GM21717 (cell line): ENCODE data around the gene SLC25A17.
"Not testable (repeated sequence)": the region's sequence is repeated elsewhere in the genome, so short reads cannot be mapped to it uniquely, and the experiment has no call there.

Source experiments
- ATAC-seq: cut with Tn5 transposase; IDR thresholded peaks from one replicate; pipeline ENCODE4 v1.9.1; 2021; ENCODE audit warnings: mild to moderate bottlenecking, moderate library complexity; ENCODE audit not compliant: unreplicated experiment

The SLC25A17 gene

DNA sequence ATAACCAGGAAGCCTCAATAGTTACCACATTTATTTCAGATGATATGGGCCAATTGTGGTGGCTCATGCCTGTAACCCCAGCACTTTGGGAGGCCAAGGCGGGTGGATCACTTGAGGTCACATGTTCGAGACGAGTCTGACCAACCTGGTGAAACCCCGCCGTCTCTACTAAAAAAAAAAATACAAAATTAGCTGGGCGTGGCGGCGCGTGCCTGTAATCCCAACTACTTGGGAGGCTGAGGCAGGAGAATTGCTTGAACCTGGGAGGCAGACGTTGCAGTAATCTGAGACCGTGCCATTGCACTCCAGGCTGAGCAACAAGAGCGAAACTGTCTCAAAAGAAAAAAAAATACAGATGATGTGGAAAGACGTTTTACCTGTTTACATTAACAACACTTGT, 60.3 kb downstream of the SLC25A17 start:
- ATAC-seq, result not testable (repeated sequence)

DNA sequence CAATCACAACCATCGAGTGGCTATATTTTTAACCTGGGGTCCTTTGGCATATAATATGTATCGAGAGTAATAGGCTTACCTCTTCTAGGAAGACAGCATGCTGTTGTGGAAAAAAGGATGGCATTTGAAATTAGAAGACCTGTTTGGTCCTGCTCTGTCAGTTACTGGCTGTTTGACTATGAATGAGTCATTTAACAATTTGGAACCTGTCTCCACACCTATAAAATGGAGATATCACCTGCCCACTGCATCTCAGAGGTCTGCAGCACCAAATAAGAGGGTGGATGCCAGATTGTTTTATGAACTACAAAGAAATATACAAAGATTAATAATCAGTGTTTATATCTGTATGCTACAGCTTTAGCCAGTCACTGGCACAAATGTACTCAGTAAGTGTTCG, 60.8 kb downstream of the SLC25A17 start:
- no peak for ATAC-seq

DNA sequence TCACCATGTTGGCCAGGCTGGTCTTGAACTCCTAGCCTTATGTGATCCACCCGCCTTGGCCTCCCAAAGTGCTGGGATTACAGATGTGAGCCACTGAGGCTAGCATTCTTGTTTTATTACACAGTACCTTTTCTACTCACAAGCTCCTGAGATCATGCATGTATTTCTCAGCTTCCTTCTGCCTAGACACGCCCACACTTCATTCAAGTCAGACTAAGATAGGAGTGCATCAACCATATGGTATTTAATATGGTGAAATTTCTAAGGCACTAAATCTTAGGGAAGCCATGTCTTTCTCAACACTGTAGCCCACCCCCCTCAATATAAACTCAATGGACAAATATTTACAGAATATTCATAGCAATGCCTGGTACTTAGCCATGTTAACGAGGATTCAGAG, 62.1 kb downstream of the SLC25A17 start:
- no peak for ATAC-seq

DNA sequence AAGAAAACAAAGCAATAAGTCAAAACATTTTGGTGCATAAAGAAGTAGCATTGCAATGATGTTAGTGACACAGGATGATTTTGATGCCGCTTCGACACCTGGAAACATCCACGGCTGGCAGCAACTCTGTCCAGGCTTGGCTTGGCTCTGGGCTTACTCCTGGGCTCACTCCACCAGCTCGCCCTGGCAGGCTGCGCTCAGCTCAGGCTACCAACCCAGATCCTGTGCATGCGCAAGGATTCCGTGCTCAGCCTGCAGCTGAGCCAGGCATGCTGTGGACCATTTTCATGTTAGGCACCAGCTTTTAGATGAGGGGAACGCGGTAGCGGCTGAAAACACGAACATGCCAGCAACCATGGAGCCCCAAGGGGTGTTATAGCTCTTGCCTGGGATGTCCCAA, 66.0 kb downstream of the SLC25A17 start:
- no peak for ATAC-seq

DNA sequence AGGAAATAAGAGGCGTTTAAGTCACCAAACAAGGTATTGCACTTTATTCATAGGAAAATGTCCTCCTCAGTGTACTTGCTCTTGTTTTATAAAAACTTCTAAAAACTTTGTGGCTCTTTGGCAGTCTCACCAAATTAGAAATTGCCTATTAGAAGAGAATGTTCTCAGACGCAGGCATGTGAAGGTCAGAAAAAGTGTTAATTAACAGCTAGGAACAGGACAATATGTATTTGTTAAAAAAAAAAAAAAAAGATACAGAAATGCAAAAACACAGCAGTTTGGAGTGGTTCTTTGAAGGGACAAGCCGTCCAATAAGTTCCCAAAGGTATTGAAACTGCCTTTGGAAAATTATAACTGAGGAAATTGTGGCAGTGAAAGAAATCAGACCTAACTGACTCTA, 67.9 kb downstream of the SLC25A17 start:
- no peak for ATAC-seq

DNA sequence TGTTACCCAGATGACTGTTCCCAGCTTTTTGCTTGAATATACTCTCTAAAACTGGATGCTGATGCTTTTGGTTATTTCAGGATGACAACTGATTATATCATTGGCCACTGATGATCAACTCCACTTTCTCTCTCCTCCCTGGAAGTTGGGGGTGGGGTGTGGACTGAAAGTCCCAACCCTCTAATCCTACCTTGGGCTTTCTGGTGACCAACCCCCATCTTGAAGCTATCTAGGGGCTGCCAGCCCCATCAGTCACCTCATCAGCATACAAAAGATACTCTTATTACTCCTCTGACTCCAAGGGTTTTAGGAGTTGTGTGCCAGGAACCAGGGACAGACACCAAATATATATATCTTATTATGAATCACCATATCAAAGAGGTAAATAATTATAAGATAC, 69.3 kb downstream of the SLC25A17 start:
- ATAC-seq, result no peak

DNA sequence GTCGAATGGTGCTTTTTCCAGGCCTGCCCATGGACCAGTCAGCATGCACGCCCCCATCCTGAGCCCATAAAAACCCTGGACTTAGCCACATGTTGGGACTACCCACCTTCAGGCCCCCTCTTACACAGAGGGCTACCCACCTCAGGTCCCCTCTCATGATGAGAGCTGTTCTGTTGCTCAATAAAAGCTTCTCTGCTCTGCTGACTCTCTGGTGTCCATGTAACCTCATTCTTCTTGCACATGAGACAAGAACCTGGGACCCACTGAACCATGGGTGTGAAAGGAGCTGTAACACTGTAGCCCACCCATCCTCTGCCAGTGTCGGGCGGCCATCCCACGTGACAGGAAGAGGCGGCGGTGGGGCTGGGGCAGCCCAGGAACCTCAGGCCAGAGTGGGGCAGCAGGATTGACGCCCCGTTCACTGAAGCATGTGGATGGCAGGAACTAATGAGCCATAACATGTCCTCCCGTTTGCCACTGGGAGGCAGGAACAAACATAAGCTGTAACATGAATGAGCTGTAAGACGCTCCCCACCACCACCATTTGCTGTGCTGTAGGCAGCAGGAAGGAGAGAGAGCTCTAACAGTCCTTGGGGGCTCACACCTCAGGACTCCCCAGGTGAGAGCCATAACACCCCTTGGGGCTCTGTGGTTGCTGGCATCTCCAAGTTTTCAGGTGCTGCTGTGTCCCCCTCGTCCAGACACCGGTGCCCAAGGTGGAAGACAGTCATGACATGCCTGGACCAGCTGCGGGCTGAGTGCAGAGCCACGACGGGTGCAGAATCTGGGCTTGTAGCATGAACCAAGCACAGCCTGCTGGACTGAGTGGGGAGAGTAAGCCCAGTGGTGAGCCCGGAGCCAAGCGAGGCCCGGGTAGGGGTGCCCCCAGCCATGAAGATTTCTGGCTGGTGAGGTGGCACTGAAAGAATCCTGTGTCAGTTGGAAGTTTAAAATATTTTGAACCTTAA, 70.5 kb downstream of the SLC25A17 start:
- ATAC-seq, result no peak

DNA sequence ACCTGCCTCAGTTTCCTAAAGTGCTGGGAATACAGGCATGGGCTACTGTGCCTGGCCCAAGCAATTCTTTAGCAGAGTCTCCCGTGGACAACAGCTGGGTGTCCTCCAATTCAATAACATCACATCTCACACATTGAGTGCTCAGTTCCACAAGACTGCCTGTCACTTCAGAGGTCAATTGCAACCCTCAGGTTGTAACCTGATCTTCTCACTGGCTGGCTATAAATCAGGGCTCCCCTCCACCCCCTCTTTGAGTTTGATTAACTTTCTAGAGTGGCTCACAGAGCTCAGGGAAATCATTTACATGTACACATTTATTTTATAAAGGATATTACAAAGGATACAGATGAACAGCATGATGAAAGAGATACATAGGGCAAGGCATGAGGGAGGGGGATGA, 71.8 kb downstream of the SLC25A17 start:
- no peak for ATAC-seq

DNA sequence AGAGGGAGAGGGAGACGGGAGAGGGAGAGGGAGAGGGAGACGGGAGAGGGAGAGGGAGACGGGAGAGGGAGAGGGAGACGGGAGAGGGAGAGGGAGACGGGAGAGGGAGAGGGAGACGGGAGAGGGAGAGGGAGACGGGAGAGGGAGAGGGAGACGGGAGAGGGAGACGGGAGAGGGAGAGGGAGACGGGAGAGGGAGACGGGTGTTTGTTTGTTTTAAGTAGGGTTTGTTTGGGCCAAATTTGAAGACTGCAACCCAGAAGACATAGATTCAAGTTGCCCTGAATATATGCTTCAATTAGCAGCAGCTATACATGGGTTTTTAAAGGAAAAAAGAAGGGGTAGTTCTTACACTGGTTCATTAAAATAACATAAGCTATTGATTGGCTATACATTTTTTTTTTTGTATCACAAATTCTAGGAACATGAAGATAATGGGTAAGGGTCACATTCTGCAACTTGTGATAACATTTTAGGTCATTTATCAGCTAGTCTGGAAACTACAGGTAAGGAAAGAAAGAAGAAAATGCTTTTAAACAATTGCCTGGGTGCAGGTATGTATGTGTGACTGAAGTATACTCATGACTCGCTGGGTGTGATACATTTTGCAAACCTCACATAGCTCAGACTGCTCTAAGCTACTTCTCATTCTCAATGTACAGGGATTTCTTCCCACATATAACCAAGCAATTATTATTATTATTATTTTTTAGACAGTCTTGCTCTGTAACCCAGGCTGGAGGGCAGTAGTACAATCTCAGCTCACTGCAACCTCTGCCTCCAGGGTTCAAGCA, 72.5 kb downstream of the SLC25A17 start:
- no peak for ATAC-seq

DNA sequence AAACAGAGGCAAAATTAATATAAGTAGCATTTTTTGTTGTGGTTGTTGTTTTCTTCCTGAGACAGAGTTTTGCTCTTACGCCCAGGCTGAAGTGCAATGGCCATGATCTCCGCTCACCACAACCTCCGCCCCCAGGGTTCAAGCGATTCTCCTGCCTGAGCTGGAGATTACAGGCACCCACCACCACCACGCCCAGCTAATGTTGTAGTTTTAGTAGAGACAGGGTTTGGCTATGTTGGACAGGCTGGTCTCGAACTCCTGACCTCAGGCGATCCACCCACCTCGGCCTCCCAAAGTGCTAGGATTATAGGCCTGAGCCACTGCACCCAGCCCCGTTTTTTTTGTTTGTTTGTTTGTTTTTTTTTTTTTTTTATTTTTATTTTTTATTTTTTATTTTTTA, 75.4 kb downstream of the SLC25A17 start:
- no peak for ATAC-seq

DNA sequence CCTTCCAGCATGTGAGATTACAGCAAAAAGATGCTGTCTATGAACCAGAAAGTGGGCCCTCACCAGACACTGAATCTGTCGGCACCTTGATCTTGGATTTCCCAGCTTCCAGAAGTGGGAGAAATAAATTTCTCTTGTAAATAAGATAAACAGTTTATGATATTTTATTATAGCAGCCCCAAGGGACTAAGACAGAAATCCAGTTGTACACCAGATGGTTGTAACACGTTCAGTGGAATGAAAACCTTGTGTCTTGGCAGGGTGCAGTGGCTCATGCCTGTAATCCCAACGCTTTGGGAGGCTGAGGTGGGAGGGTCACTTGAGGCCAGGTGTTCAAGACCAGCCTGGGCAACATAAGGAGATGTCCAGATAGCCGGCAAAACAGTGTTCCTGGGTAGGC, 78.0 kb downstream of the SLC25A17 start:
- no peak for ATAC-seq

DNA sequence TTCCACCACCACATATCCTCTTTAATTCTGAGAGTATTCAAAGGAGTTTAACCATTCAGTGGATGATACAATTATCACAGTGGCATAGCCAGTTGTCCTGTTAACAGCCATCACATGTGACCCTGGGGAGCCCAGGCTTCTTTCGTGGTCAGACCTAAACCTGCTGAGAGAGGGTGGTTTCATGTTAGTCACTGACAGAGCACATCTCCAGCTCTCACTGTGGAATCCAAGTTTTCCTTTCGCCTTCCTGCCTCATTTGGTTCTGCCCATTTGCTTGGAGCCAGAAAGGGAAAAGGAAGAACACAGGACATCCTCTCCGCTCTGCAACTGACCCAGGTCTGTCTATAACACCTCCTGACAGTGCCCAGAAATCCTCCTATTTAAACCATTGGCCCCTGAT, 79.4 kb downstream of the SLC25A17 start:
- ATAC-seq, result no peak

DNA sequence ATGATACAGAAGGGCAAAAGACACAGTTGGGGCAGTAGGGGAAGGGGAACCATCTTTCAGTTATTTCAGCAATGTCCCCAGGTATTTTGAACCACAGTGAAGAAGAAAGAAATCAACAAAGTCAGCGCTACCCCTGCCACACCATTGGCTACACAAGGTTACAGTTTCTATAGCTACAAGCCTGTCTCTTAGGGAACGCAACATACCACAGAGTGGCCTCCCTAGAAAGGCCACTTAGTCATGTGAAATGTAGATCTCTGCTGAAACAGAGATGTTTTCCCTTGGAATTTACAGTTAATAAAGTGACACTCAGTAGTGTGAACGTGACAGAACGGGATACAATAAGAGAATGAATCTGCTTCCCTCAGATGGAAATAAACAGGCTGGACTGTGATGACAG, 85.2 kb downstream of the SLC25A17 start:
- no peak for ATAC-seq

DNA sequence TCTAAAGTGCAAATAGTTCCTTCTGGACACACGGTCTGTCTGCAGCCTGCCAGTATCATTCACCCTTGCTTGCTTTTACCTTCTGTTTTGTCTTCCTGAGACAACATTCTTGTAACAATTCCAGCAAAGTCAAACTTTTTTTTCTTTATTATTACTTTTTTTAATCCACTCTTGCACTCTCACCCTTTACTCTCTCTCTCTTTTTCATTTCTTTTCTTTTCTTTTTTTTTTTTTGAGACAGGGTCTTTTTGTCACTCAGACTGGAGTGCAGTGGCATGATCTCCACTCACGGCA, 86.2 kb downstream of the SLC25A17 start:
- no peak for ATAC-seq

DNA sequence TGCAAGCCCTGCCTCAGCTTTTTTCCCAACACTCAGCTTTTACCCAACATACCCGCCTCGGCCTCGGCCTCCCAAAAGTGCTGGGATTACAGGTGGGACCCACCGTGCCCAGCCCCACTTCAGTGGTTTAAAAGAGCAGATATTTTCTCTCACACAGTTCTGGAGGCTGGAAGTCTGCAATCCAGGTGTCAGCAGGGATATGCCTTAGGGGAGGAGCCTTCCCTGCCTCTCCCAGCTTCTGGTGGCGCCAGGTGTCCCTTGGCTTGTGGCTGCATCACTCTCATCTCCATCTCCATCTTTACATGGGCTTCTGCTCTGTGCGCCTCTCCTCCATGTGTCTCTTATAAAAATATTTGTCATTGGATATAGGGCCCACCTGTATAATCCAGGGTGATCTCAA, 89.9 kb downstream of the SLC25A17 start:
- ATAC-seq, result no peak

DNA sequence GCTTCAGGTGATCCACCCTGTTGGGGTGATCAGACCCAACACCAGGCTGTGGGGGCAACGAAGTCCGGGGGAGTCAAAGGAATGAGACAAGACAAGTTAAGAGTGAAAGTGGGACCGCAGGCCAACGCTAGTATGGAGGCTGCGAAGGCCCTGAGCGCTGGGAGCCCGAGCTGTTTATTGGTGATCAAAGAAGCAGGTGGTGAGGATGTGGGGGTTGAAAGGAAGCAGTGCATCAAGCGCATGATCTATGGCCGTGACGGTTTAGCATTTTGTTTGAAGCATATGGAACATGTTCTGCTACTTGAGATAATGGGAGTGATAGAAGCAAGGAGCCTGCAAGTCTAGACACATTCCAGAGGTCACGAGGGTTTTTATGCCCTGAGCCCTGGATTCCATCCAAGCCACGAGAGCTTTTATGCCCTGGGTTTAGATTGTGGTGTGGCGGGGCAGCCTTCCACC, 90.4 kb downstream of the SLC25A17 start:
- no peak for ATAC-seq

DNA sequence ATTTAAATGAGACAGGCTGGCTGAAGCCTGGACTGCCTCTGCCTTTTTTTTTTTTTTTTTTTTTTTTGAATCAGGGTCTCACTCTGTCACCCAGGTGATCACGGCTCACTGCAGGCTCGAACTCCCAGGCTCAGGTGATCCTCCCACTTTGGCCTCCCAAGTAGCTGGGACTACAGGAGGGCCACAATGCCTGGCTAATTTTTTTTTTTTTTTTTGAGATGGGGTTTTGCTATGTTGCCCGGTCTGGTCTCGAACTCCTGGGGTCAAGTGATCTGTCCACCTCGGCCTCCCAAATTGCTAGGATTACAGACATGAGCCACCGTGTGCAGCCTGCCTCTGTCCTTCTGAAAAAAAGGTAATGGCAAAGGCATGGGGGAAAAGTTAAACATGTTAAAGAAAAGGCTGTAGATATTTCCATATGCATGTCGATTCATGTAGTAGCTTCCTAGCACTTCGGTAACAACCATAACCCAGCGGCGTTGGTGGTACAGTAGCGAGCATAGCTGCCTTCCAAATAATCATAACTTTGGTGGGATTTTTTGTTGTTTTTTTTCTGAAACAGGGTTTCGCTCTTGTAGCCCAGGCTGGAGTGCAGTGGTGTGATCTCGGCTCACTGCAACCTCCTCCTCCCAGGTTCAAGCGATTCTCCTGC, 91.1 kb downstream of the SLC25A17 start:
- no peak for ATAC-seq

DNA sequence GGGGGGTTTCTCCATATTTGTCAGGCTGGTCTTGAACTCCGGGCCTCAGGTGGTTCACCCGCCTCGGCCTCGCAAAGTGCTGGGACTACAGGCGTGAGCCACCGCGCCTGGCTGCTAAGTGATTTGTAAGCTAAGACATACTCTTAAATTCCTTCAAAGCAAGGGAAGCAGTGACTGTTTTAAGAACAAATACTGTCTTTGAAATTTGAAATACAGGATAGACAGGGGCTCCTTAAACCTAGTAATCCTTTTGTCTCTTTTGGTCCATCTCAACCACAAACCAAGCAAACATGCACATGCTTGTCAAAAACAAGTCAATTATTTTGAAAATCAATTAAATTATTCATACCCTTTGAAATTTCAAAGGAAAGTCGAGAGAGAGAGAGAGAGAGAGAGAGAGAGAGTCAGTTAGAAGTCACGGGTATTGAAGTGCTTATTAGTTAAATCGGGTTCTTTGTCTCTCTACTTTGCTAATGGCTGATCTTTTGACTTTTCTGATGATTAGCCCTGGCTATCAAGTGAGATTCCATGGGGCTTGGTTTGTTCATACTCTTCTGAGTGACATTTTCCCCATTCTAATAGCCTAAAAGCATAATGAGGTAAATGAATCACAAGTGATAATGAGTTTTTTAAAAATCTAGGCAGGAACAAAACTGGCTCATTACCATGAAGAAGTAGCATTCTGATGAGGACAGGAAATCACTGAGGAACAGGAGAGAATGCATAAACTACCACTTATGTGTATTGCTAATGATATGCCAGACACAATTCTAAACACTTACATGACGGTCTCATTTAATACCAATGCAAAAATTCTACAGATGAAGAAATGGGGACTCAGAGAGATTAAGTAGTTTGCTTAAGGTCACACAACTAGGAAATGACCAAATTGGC, 91.8 kb downstream of the SLC25A17 start:
- ATAC-seq, result no peak

DNA sequence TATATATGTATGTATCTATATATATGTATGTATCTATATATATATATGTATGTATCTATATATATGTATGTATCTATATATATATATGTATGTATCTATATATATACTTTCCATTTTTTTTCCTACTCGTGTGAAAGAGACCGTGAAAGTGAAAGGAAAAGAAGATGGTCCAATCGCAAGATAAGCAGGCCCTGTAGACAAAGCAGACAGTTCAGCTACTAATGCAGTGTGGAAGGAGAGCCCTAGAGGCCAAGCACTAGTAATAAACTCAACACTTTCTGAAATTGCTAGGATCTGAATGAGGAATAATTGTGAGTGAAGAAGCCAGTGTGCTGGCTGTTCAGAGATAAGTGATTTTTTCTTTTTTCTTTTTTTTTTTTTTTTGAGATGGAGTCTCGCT, 92.6 kb downstream of the SLC25A17 start:
- ATAC-seq, result no peak

DNA sequence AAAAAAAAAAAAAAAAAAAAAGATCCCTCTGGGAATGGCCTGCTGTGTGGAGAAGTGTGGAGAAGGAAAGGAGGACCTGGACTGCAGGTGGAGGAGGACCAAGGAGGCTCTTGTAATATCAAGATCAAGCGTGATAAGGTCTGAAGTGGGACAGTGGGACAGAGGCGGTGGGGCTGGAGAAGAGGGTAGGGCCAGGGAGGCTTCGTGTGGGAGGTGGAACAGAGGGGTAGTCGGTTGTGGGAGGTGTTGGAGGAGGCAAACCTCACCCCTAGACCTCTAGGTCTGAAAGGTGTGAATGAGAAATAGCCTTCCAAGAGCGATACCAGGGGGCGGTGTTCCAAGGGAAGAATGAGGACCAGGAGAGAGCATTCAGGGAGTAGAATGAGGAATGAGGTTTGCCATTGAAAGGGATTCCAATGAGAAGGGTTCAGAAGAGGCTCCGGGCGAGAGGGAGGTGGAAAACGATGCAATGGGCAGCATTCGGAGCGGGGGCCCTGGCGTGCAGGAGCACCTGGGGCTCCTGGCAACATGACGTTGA, 95.7 kb downstream of the SLC25A17 start:
- no peak for ATAC-seq
